ENCODE results near the gene ZFHX3.

ZFHX3 gene

GRCh38 chr16:72787130-72787513 lies 260.8 kb downstream of the ZFHX3 start:
- DNase-seq: no peak

GRCh38 chr16:72786606-72787005 lies 261.3 kb downstream of the ZFHX3 start:
- no peak for DNase-seq

GRCh38 chr16:72785886-72786285 lies 262.0 kb downstream of the ZFHX3 start:
- no peak for DNase-seq

GRCh38 chr16:72785171-72785570 lies 262.8 kb downstream of the ZFHX3 start:
- no peak for DNase-seq

GRCh38 chr16:72783716-72784318 lies 264.1 kb downstream of the ZFHX3 start:
- DNase-seq: no peak

GRCh38 chr16:72769876-72770275 lies 278.1 kb downstream of the ZFHX3 start:
- DNase-seq: no peak

- no peak for DNase-seq
These were observed 279.3 kb downstream of the ZFHX3 start for GRCh38 chr16:72768591-72768990.

GRCh38 chr16:72766506-72766905 lies 281.4 kb downstream of the ZFHX3 start:
- DNase-seq: no peak

GRCh38 chr16:72764015-72764654 lies 283.8 kb downstream of the ZFHX3 start:
- DNase-seq: no peak

GRCh38 chr16:72760581-72760980 lies 287.3 kb downstream of the ZFHX3 start:
- no peak for DNase-seq

GRCh38 chr16:72753881-72754280 lies 294.0 kb downstream of the ZFHX3 start:
- DNase-seq: no peak

- no peak for DNase-seq
These were observed 295.8 kb downstream of the ZFHX3 start for GRCh38 chr16:72752004-72752695.

- no peak for DNase-seq
These were observed 296.9 kb downstream of the ZFHX3 start for GRCh38 chr16:72751076-72751475.

- no peak for DNase-seq
These were observed 298.8 kb downstream of the ZFHX3 start for GRCh38 chr16:72749091-72749490.

- DNase-seq: no peak
These were observed 303.7 kb downstream of the ZFHX3 start for GRCh38 chr16:72744076-72744793.

- DNase-seq: no peak
These were observed 304.7 kb downstream of the ZFHX3 start for GRCh38 chr16:72743011-72743761.

GRCh38 chr16:72740347-72740746 lies 307.6 kb downstream of the ZFHX3 start:
- DNase-seq: no peak

- DNase-seq: no peak
These were observed 308.4 kb downstream of the ZFHX3 start for GRCh38 chr16:72739577-72739976.

GRCh38 chr16:72736074-72736473 lies 311.9 kb downstream of the ZFHX3 start:
- DNase-seq: no peak
